Lower leg skin (tissue), 3 donors: Measurements from ENCODE around the gene NMNAT2.

Source experiments
- POLR2A ChIP-seq, 2 donors: fragments of 450-650 bp; IDR thresholded peaks; one replicate each; pipeline ENCODE4 v1.6.1; 2016 to 2017; ENCODE audit warnings: antibody characterized with exemption in 2 of 2, mild to moderate bottlenecking in 1 of 2, moderate library complexity in 1 of 2
- TF ChIP-seq, protein P1 (sequence below), 3 donors: fragments of 450-650 bp; IDR thresholded peaks; one replicate each; pipeline ENCODE4 v1.5.1; 2016; ENCODE audit warnings: antibody characterized with exemption in 3 of 3, mild to moderate bottlenecking in 3 of 3, moderate library complexity in 2 of 3

DNA sequence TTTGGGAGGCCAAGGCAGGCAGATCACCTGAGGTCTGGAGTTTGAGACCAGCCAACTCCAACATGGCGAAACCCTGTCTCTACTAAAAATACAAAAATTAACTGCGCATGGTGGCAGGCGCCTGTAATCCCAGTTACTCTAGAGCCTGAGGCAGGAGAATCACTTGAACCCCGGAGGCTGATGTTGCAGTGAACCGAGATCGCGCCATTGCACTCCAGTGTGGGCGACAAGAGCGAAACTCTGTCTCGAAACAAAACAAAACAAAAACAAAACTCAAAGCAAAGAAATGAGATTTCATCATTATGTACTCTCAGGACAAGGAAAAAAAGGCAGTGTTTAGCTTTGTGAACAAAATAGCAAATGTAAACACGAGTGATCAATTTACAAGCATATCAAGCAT is 171.1 kb downstream of the NMNAT2 start:
- TF ChIP-seq, protein P1, sequence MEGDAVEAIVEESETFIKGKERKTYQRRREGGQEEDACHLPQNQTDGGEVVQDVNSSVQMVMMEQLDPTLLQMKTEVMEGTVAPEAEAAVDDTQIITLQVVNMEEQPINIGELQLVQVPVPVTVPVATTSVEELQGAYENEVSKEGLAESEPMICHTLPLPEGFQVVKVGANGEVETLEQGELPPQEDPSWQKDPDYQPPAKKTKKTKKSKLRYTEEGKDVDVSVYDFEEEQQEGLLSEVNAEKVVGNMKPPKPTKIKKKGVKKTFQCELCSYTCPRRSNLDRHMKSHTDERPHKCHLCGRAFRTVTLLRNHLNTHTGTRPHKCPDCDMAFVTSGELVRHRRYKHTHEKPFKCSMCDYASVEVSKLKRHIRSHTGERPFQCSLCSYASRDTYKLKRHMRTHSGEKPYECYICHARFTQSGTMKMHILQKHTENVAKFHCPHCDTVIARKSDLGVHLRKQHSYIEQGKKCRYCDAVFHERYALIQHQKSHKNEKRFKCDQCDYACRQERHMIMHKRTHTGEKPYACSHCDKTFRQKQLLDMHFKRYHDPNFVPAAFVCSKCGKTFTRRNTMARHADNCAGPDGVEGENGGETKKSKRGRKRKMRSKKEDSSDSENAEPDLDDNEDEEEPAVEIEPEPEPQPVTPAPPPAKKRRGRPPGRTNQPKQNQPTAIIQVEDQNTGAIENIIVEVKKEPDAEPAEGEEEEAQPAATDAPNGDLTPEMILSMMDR (IDR thresholded peaks at IDR 0.05), result no peak
- no peak for TF ChIP-seq POLR2A (IDR thresholded peaks at IDR 0.05)
